Hepatocyte (in vitro differentiated cells): ENCODE results near the gene DDX54. TPM values are rescaled to one million over a fixed set of nuclear protein-coding genes. Genes with fewer than 3 reads are reported as not detected.

Experiments
- DNase-seq: peaks from one replicate; pipeline ENCODE4 v3.0.0-alpha.2; 2016; ENCODE audit warnings: low spot score
- H2AFZ ChIP-seq: fragments of 200-600 bp; sonication (generic); 2 replicates; pipeline ENCODE4 v1.6.0; 2016; ENCODE audit warnings: antibody characterized with exemption, mild to moderate bottlenecking
- H3K27ac ChIP-seq: fragments of 200-600 bp; sonication (generic); 2 replicates; pipeline ENCODE4 v1.5.1; 2016; ENCODE audit warnings: mild to moderate bottlenecking
- H3K27me3 ChIP-seq: fragments of 200-600 bp; sonication (generic); 2 replicates; pipeline ENCODE4 v1.6.1; 2016
- H3K36me3 ChIP-seq: fragments of 200-600 bp; sonication (generic); replicated peaks from 2 replicates; pipeline ENCODE4 v1.5.1; 2016; ENCODE audit warnings: low read depth; ENCODE audit not compliant: insufficient read depth
- H3K4me1 ChIP-seq: fragments of 200-600 bp; sonication (generic); 2 replicates; pipeline ENCODE4 v1.5.1; 2016; ENCODE audit warnings: mild to moderate bottlenecking, moderate library complexity; ENCODE audit not compliant: insufficient read depth
- H3K4me2 ChIP-seq: fragments of 200-600 bp; sonication (generic); 2 replicates; pipeline ENCODE4 v1.6.0; 2016
- H3K4me3 ChIP-seq: fragments of 200-600 bp; sonication (generic); 2 replicates; pipeline ENCODE4 v1.5.1; 2016; ENCODE audit warnings: mild to moderate bottlenecking
- H3K79me2 ChIP-seq: fragments of 200-600 bp; sonication (generic); 2 replicates; pipeline ENCODE4 v1.6.0; 2017; ENCODE audit warnings: mild to moderate bottlenecking
- H3K9me2 ChIP-seq: fragments of 200-600 bp; sonication (generic); replicated peaks from 2 replicates; pipeline ENCODE4 v1.6.0; 2017; ENCODE audit warnings: mild to moderate bottlenecking; ENCODE audit not compliant: insufficient read depth
- H3K9me3 ChIP-seq: fragments of 200-600 bp; sonication (generic); 2 replicates; pipeline ENCODE4 v1.5.1; 2016; ENCODE audit warnings: low read depth, mild to moderate bottlenecking
- H4K20me1 ChIP-seq: fragments of 200-600 bp; sonication (generic); 2 replicates; pipeline ENCODE4 v1.6.0; 2016; ENCODE audit warnings: mild to moderate bottlenecking; ENCODE audit not compliant: insufficient read depth, poor library complexity, severe bottlenecking
- EZH2 ChIP-seq: fragments of 200-600 bp; sonication (generic); IDR thresholded peaks from 2 replicates; pipeline ENCODE4 v1.6.1; 2016; ENCODE audit warnings: antibody characterized with exemption, mild to moderate bottlenecking, borderline replicate concordance
- EZH2phosphoT487 ChIP-seq: fragments of 200-600 bp; sonication (generic); IDR thresholded peaks from one replicate; pipeline ENCODE4 v1.6.1; 2018; ENCODE audit warnings: antibody characterized with exemption, mild to moderate bottlenecking, low read depth, moderate library complexity; ENCODE audit not compliant: unreplicated experiment, severe bottlenecking
- WGBS: methylation state at CpG from one replicate; pipeline ENCODE4 v1.1.6; 2016; ENCODE audit warnings: low lambda C conversion rate; ENCODE audit errors: missing lambda C conversion rate; 5-methylcytosine and 5-hydroxymethylcytosine counted together
- polyA plus RNA-seq: library from polyadenylated mRNA; unstranded; fragments of >200 nt; fragmentation: Nextera tagmentation; extraction: Ambion mirVana; gene quantifications from 2 replicates; pipeline ENCODE4 v1.2.1, GENCODE V29; 2016
- total RNA-seq: library from RNA; depleted of rRNA; stranded (reverse); fragments of >200 nt; gene quantifications from 2 replicates; pipeline ENCODE4 v1.2.3, GENCODE V29; 2014
- TF ChIP-seq, protein P1 (sequence below): fragments of 200-600 bp; sonication (generic); IDR thresholded peaks from 2 replicates; pipeline ENCODE4 v1.5.1; 2016; ENCODE audit warnings: antibody characterized with exemption, mild to moderate bottlenecking; ENCODE audit not compliant: poor library complexity

Gene DDX54
- total and polyA plus RNA-seq, 2 experiments from 2014 or later: 37.8 to 52.6 TPM

DNA sequence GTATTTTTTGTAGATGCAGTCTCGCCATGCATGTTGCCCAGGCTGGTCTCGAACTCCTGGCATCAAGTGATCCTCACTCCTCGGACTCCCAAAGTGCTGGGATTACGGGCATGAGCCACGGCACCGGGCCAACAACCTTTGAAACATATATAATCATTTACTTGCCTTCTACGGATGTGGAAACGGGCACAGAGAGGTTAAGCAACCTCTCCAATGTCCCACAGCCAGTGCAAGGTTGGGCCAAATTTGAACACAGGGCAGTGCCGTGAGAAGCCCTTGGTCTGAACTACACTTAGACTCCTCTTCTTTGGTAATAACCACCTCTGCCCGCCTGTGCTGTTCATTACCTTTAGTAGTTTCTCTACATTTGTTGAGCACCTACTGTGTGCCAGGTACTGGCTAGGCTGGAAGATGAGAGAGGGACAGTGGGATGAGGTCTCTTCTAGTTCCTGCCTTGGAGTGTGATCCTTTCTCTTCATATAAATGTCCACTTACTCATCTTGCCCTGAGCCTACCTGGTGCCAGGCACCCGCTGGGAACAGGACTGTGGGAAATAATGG, 2.2 kb downstream of the DDX54 start:
- peaks cover 47% of the 10 kb centered on the region for H3K79me2 ChIP-seq
- H3K4me1 ChIP-seq: peaks cover 15% of the 10 kb centered on the region

DNA sequence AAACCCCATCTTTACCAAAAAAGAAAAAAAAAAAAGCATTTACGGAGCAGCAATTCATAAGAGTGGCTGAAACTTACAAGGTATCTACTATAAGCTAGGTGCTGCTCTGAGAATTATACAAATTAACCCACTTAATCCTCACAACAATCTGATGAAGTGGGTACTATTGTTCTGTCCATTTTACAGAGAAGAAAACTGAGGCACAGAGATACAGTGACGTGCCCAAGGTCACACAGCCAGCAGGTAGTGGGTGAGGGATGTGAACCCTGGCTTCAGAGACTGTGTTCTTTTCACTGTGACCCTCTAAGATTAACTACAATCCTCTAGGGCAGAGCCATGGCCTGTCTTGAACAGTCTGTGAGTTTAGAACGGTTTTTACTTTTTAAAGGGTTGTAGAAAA, 3.3 kb downstream of the DDX54 start:
- WGBS: 96% methylated on average over 3 of the region's 3 CpGs
- no peak for TF ChIP-seq EZH2phosphoT487
- TF ChIP-seq, protein P1, sequence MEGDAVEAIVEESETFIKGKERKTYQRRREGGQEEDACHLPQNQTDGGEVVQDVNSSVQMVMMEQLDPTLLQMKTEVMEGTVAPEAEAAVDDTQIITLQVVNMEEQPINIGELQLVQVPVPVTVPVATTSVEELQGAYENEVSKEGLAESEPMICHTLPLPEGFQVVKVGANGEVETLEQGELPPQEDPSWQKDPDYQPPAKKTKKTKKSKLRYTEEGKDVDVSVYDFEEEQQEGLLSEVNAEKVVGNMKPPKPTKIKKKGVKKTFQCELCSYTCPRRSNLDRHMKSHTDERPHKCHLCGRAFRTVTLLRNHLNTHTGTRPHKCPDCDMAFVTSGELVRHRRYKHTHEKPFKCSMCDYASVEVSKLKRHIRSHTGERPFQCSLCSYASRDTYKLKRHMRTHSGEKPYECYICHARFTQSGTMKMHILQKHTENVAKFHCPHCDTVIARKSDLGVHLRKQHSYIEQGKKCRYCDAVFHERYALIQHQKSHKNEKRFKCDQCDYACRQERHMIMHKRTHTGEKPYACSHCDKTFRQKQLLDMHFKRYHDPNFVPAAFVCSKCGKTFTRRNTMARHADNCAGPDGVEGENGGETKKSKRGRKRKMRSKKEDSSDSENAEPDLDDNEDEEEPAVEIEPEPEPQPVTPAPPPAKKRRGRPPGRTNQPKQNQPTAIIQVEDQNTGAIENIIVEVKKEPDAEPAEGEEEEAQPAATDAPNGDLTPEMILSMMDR: no peak
- no peak for TF ChIP-seq EZH2

More for the DNA sequence above, 2.2 kb downstream of the DDX54 start:
- H3K27me3 ChIP-seq: no peaks in the 10 kb centered on the region
- H3K9me2 ChIP-seq: no peaks in the 10 kb centered on the region
- H3K4me2 ChIP-seq: no peak overlapping the region
- TF ChIP-seq EZH2 (no peak), EZH2phosphoT487 (no peak)
- TF ChIP-seq, protein P1: no peak
- no peaks in the 10 kb centered on the region for H3K36me3 ChIP-seq
- peaks cover 7% of the 10 kb centered on the region for H4K20me1 ChIP-seq
- no peak for DNase-seq
- no peaks in the 10 kb centered on the region for H3K9me3 ChIP-seq
- H3K27ac ChIP-seq: no peak overlapping the region
- WGBS: 97% methylated on average over 11 of the region's 11 CpGs
- no peak overlapping the region for H3K4me3 ChIP-seq
- H2AFZ ChIP-seq: no peak overlapping the region

DNA sequence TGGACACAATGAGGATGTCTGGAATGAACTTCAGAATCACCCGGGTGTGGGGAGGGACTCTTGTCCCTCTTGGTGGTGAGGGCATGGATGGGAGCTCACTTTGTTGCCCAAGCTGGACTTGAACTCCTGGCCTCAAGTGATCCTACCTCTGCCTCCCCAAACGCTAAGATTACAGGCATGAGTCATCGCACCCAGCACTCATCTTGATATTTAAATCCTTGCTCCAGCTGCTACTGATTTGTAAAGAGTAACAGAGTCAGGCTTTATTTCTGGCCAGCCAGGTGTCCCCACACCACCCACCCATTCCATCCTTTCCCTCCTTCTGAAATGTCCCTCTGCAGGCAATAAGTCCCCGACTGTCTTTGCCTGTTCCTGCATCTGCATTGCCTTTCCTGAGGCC, 4.9 kb downstream of the DDX54 start:
- H3K79me2 ChIP-seq: peaks cover 31% of the 10 kb centered on the region
- no peaks in the 10 kb centered on the region for H3K9me3 ChIP-seq
- no peak overlapping the region for H3K4me2 ChIP-seq
- H2AFZ ChIP-seq: no peak overlapping the region
- no peak overlapping the region for H3K4me3 ChIP-seq
- no peaks in the 10 kb centered on the region for H3K27me3 ChIP-seq
- WGBS: 81% methylated on average over 4 of the region's 4 CpGs
- H3K36me3 ChIP-seq: no peaks in the 10 kb centered on the region
- H3K9me2 ChIP-seq: no peaks in the 10 kb centered on the region
- H4K20me1 ChIP-seq: peaks cover 3% of the 10 kb centered on the region
- TF ChIP-seq EZH2phosphoT487: no peak
- DNase-seq: no peak
- H3K27ac ChIP-seq: no peak overlapping the region
- H3K4me1 ChIP-seq: peaks cover 7% of the 10 kb centered on the region

More for the DNA sequence above, 3.3 kb downstream of the DDX54 start:
- Histone ChIP-seq H3K27ac (no peak overlapping the region), H4K20me1 (peaks cover 7% of the 10 kb centered on the region), H3K4me1 (peaks cover 15% of the 10 kb centered on the region), H3K4me3 (no peak overlapping the region), H3K36me3 (no peaks in the 10 kb centered on the region), H3K9me2 (no peaks in the 10 kb centered on the region), H3K79me2 (peaks cover 42% of the 10 kb centered on the region), H3K4me2 (no peak overlapping the region), H2AFZ (no peak overlapping the region), H3K27me3 (no peaks in the 10 kb centered on the region), H3K9me3 (no peaks in the 10 kb centered on the region)
- no peak for DNase-seq

DNA sequence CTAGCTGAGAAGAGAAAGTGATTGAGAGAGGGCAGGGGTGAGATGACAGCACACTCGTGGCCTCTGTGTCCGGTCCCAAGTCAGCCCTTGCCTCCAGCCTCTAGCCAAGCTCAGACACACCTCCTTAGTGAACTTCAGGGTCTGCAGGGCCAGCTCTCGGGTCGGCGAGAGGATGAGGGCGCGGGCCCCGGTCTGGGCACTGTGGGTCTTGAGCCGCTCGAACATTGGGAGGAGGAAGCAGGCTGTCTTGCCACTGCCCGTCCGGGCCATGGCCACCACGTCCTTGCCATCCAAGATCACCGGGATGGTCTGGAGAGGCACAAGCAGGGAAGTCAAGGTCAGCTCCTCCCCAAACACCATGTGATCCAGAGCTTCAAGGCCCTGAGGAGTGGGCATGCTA, 6.3 kb downstream of the DDX54 start:
- 94% methylated on average over 13 of the region's 14 CpGs for WGBS
- DNase-seq: no peak
- H3K9me2 ChIP-seq: no peaks in the 10 kb centered on the region
- H3K27me3 ChIP-seq: no peaks in the 10 kb centered on the region
- H3K27ac ChIP-seq: no peak overlapping the region
- no peaks in the 10 kb centered on the region for H3K36me3 ChIP-seq
- H4K20me1 ChIP-seq: peaks cover 3% of the 10 kb centered on the region
- no peaks in the 10 kb centered on the region for H3K9me3 ChIP-seq
- no peak overlapping the region for H2AFZ ChIP-seq
- H3K4me1 ChIP-seq: peaks cover 3% of the 10 kb centered on the region
- H3K4me2 ChIP-seq: no peak overlapping the region
- TF ChIP-seq, protein P1: no peak
- no peak for TF ChIP-seq EZH2
- no peak for TF ChIP-seq EZH2phosphoT487
- H3K4me3 ChIP-seq: no peak overlapping the region
- H3K79me2 ChIP-seq: peaks cover 25% of the 10 kb centered on the region
